Uterus (tissue), 4 donors: ENCODE data around the gene IQGAP1. TPM values are rescaled to one million over a fixed set of nuclear protein-coding genes. Genes with fewer than 3 reads are reported as not detected.

Experiments
- DNase-seq, 2 donors: peaks; one replicate each; pipeline ENCODE4 v3.0.0-alpha.2; 2019 to 2020
- H3K27ac ChIP-seq, 2 donors: fragments of 200-600 bp; sonication (generic); 1 replicate in 1 of 2; 2 replicates in 1 of 2; pipeline ENCODE4 v1.5.1; 2016 to 2018
- H3K27me3 ChIP-seq, 2 donors: fragments of 200-600 bp; sonication (generic); one replicate each; pipeline ENCODE4 v1.5.1; 2018 to 2019; ENCODE audit warnings: control low read depth in 1 of 2
- H3K36me3 ChIP-seq, 2 donors: fragments of 200-600 bp; sonication (generic); one replicate each; pipeline ENCODE4 v1.5.1; 2019; ENCODE audit warnings: control low read depth in 1 of 2
- H3K4me1 ChIP-seq, 2 donors: fragments of 200-600 bp; sonication (generic); one replicate each; pipeline ENCODE4 v1.5.1; 2018 to 2019; ENCODE audit warnings: control low read depth in 1 of 2
- H3K4me3 ChIP-seq, 2 donors: fragments of 200-600 bp; sonication (generic); 1 replicate in 1 of 2; 2 replicates in 1 of 2; pipeline ENCODE4 v1.5.1; 2018 to 2019; ENCODE audit warnings: mild to moderate bottlenecking in 1 of 2
- H3K9me3 ChIP-seq, 2 donors: fragments of 200-600 bp; sonication (generic); one replicate each; pipeline ENCODE4 v1.5.1; 2019; ENCODE audit warnings: control low read depth in 1 of 2
- POLR2A ChIP-seq, 2 donors: fragments of 450-650 bp; IDR thresholded peaks; one replicate each; pipeline ENCODE4 v1.6.1; 2016; ENCODE audit warnings: antibody characterized with exemption in 2 of 2, mild to moderate bottlenecking in 1 of 2, moderate library complexity in 1 of 2
- intact Hi-C: fragments of 100-400 bp; cut with DNase I; formaldehyde crosslinking; loops from one replicate; pipeline ENCODE4 v1.15.1; 2023; ENCODE audit warnings: low total_unique reads
- total RNA-seq, 4 donors: library from RNA; depleted of rRNA in 3 of 4; stranded (reverse); fragments of >200 nt in 3 of 4; gene quantifications; one replicate each; pipeline versions ENCODE4 v1.1.0 to v1.2.4, GENCODE V29; 2014 to 2023
- TF ChIP-seq, protein P1 (sequence below), 4 experiments: fragments of 200-600 bp in 2 of 4; fragments of 450-650 bp in 2 of 4; sonication (generic) in 2 of 4; IDR thresholded peaks; one replicate each; pipeline ENCODE4 v1.5.1; 2016 to 2019; ENCODE audit warnings: antibody characterized with exemption in 4 of 4, mild to moderate bottlenecking in 2 of 4, moderate library complexity in 1 of 4
- donor health status: DM: yes; HTN: yes; CAD: no.

The IQGAP1 gene
- total RNA-seq, 4 donors from 2014 or later, result 195 to 777 (median 290) TPM

GRCh38 chr15:90375071-90375470 lies 13.0 kb upstream of the IQGAP1 start:
- H3K9me3 ChIP-seq, result peaks cover 0 to 7% of the 10 kb centered on the region in 2 donors
- no peak overlapping the region for H3K27ac ChIP-seq
- H3K4me3 ChIP-seq, result no peak overlapping the region
- no peaks in the 10 kb centered on the region for H3K36me3 ChIP-seq
- TF ChIP-seq, protein P1, sequence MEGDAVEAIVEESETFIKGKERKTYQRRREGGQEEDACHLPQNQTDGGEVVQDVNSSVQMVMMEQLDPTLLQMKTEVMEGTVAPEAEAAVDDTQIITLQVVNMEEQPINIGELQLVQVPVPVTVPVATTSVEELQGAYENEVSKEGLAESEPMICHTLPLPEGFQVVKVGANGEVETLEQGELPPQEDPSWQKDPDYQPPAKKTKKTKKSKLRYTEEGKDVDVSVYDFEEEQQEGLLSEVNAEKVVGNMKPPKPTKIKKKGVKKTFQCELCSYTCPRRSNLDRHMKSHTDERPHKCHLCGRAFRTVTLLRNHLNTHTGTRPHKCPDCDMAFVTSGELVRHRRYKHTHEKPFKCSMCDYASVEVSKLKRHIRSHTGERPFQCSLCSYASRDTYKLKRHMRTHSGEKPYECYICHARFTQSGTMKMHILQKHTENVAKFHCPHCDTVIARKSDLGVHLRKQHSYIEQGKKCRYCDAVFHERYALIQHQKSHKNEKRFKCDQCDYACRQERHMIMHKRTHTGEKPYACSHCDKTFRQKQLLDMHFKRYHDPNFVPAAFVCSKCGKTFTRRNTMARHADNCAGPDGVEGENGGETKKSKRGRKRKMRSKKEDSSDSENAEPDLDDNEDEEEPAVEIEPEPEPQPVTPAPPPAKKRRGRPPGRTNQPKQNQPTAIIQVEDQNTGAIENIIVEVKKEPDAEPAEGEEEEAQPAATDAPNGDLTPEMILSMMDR (IDR thresholded peaks at IDR 0.05), result no peak
- TF ChIP-seq POLR2A (IDR thresholded peaks at IDR 0.05), result no peak
- intact Hi-C loops, result no loop called here
- H3K4me1 ChIP-seq, result no peaks in the 10 kb centered on the region
- no peak for DNase-seq
- no peaks in the 10 kb centered on the region for H3K27me3 ChIP-seq

GRCh38 chr15:90376789-90377188 lies 11.3 kb upstream of the IQGAP1 start:
- DNase-seq, result no peak
- intact Hi-C loops, result no loop called here
- no peaks in the 10 kb centered on the region for H3K4me1 ChIP-seq
- H3K4me3 ChIP-seq, result no peak overlapping the region
- H3K9me3 ChIP-seq, result peaks cover 0 to 7% of the 10 kb centered on the region in 2 donors
- H3K27me3 ChIP-seq, result no peaks in the 10 kb centered on the region
- TF ChIP-seq POLR2A (IDR thresholded peaks at IDR 0.05), result no peak
- TF ChIP-seq, protein P1 (IDR thresholded peaks at IDR 0.05), result no peak
- no peaks in the 10 kb centered on the region for H3K36me3 ChIP-seq
- H3K27ac ChIP-seq, result no peak overlapping the region

DNA sequence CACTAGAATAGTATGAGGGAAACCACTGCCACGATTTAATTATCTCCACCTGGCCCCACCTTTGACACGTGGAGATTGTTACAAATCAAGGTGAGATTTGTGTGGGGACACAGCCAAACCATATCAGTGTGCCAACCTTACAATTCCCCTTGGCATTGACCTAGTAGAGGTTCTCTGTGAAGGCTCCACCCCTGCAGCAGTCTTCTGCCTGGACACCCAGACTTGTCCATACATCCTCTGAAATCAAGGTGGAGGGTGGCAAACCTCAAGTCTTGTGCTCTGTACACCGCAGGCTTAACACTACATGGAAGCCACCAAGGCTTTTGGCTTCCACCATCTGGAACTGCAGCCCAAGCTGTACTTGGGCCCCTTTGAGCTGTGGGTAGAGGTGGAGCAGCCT lies 8.8 kb upstream of the IQGAP1 start:
- Histone ChIP-seq H3K27me3 (no peaks in the 10 kb centered on the region), H3K9me3 (peaks cover 0 to 7% of the 10 kb centered on the region in 2 donors), H3K4me1 (no peaks in the 10 kb centered on the region), H3K36me3 (no peaks in the 10 kb centered on the region), H3K4me3 (no peak overlapping the region), H3K27ac (no peak overlapping the region)
- no peak for DNase-seq
- intact Hi-C loops, result no loop called here
- TF ChIP-seq, protein P1 (IDR thresholded peaks at IDR 0.05), result no peak
- TF ChIP-seq POLR2A (IDR thresholded peaks at IDR 0.05), result no peak

GRCh38 chr15:90381515-90381914 lies 6.5 kb upstream of the IQGAP1 start:
- intact Hi-C loops, result no loop called here
- Histone ChIP-seq H3K9me3 (peaks cover 0 to 7% of the 10 kb centered on the region in 2 donors), H3K36me3 (no peaks in the 10 kb centered on the region), H3K27me3 (no peaks in the 10 kb centered on the region), H3K27ac (no peak overlapping the region), H3K4me3 (no peak overlapping the region), H3K4me1 (no peaks in the 10 kb centered on the region)
- no peak for TF ChIP-seq POLR2A (IDR thresholded peaks at IDR 0.05)
- TF ChIP-seq, protein P1 (IDR thresholded peaks at IDR 0.05), result no peak
- no peak for DNase-seq

DNA sequence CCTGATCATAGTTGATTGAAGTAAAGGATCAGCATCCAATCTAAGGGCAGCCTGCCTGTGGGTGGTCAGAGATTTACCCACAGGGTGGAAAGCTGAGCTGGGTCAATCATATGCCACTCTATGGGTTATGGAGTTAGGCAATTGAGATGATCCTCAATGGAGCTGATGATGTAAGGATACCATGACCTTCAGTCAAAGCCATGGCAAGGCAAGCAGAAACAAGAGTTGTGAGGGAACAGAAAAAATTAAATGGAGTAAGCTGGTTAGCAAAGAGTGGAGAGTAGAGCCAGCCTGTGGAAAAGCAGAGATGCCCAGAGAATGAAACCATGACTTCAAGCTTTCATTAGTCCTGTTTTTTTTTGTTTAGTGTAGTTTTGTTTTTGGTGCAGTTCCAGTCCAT lies 5.7 kb upstream of the IQGAP1 start:
- intact Hi-C loops, result no loop called here
- no peaks in the 10 kb centered on the region for H3K36me3 ChIP-seq

More for the DNA sequence above, 5.7 kb upstream of the IQGAP1 start:
- no peaks in the 10 kb centered on the region for H3K4me1 ChIP-seq
- H3K27ac ChIP-seq, result no peak overlapping the region
- no peak overlapping the region for H3K4me3 ChIP-seq
- TF ChIP-seq, protein P1 (IDR thresholded peaks at IDR 0.05), result no peak
- TF ChIP-seq POLR2A (IDR thresholded peaks at IDR 0.05), result no peak
- H3K27me3 ChIP-seq, result no peaks in the 10 kb centered on the region
- no peak for DNase-seq
- H3K9me3 ChIP-seq, result peaks cover 0 to 7% of the 10 kb centered on the region in 2 donors
